Activated T-helper 2 cell treated with anti-CD3 and anti-CD28 coated beads, Interferon-gamma antibody, Interleukin-2, Interleukin-4, amounts not matched to agents 10 μg/mL and 5 μg/mL and 100 μg/mL, durations not matched to agents 14 hours and 24 hours and 36 hours (primary cell): ENCODE measurements around the gene NXT1. TPM values are rescaled to one million over a fixed set of nuclear protein-coding genes. Genes with fewer than 3 reads are reported as not detected.
A peak's percentile ranks its signal among the peaks of the same experiment; 100 is the strongest.
"Not testable (repeated sequence)": the region's sequence is repeated elsewhere in the genome, so short reads cannot be mapped to it uniquely, and the experiment has no call there.

Experiments
- DNase-seq: peaks from one replicate; pipeline ENCODE4 v3.0.0; 2021; ENCODE audit warnings: low spot score
- H3K27ac Mint-ChIP-seq: one replicate; pipeline ENCODE4 v1.8.0; 2021; ENCODE audit warnings: mixed read lengths
- H3K27me3 Mint-ChIP-seq: one replicate; pipeline ENCODE4 v1.8.0; 2021; ENCODE audit warnings: low read depth, mixed read lengths
- H3K36me3 Mint-ChIP-seq: one replicate; pipeline ENCODE4 v1.8.0; 2021; ENCODE audit warnings: low read depth, mixed read lengths
- H3K4me1 Mint-ChIP-seq: one replicate; pipeline ENCODE4 v1.8.0; 2021; ENCODE audit warnings: low read depth, mixed read lengths
- H3K4me3 Mint-ChIP-seq: one replicate; pipeline ENCODE4 v1.8.0; 2021; ENCODE audit warnings: low read depth, mild to moderate bottlenecking, moderate library complexity, mixed read lengths
- H3K9me3 Mint-ChIP-seq: one replicate; pipeline ENCODE4 v1.8.0; 2021; ENCODE audit warnings: mixed read lengths
- intact Hi-C: fragments of 100-400 bp; cut with micrococcal nuclease; formaldehyde crosslinking; loops from one replicate; pipeline ENCODE4 v1.15.1; 2023
- total RNA-seq: library from RNA; stranded (reverse); gene quantifications from 2 replicates; pipeline ENCODE4 v1.2.3, GENCODE V29; 2022

Gene NXT1
- total RNA-seq, 1 donor from 2014 or later = 49.7 TPM

GRCh38 chr20:23335521-23335920, 15.1 kb upstream of the NXT1 start:
- intact Hi-C loops = no loop called here
- DNase-seq = no peak
- peaks cover 2% of the 10 kb centered on the region for H3K27me3 Mint-ChIP-seq
- H3K27ac Mint-ChIP-seq = no peak overlapping the region
- H3K36me3 Mint-ChIP-seq = no peaks in the 10 kb centered on the region
- H3K9me3 Mint-ChIP-seq = no peaks in the 10 kb centered on the region
- peaks cover 12% of the 10 kb centered on the region for H3K4me1 Mint-ChIP-seq
- H3K4me3 Mint-ChIP-seq = no peak overlapping the region

GRCh38 chr20:23336476-23336875, 14.1 kb upstream of the NXT1 start:
- DNase-seq = no peak
- no peak overlapping the region for H3K4me3 Mint-ChIP-seq
- peaks cover 2% of the 10 kb centered on the region for H3K27me3 Mint-ChIP-seq
- H3K9me3 Mint-ChIP-seq = no peaks in the 10 kb centered on the region
- no peak overlapping the region for H3K27ac Mint-ChIP-seq
- intact Hi-C loops = no loop called here
- no peaks in the 10 kb centered on the region for H3K36me3 Mint-ChIP-seq
- H3K4me1 Mint-ChIP-seq = peaks cover 12% of the 10 kb centered on the region

- Mint-ChIP-seq H3K4me1 (peaks cover 12% of the 10 kb centered on the region), H3K4me3 (no peak overlapping the region)
Observed at GRCh38 chr20:23337312-23337711, 13.3 kb upstream of the NXT1 start.

GRCh38 chr20:23339986-23340385, 10.6 kb upstream of the NXT1 start:
- Mint-ChIP-seq H3K4me1 (peaks cover 7% of the 10 kb centered on the region), H3K4me3 (no peak overlapping the region), H3K9me3 (no peaks in the 10 kb centered on the region), H3K27ac (no peak overlapping the region), H3K36me3 (no peaks in the 10 kb centered on the region), H3K27me3 (peaks cover 2% of the 10 kb centered on the region)
- intact Hi-C loops = loop anchor here (5.0 to 10.0 kb wide), 2 partner anchors 648 to 1005 kb away; no protein-coding TSS in a partner anchor
- no peak for DNase-seq

More at GRCh38 chr20:23337312-23337711, 13.3 kb upstream of the NXT1 start:
- Mint-ChIP-seq H3K9me3 (no peaks in the 10 kb centered on the region), H3K27me3 (peaks cover 2% of the 10 kb centered on the region), H3K27ac (no peak overlapping the region), H3K36me3 (no peaks in the 10 kb centered on the region)
- DNase-seq = no peak
- intact Hi-C loops = no loop called here

GRCh38 chr20:23340524-23340923, 10.1 kb upstream of the NXT1 start:
- H3K27me3 Mint-ChIP-seq = peaks cover 2% of the 10 kb centered on the region
- H3K4me1 Mint-ChIP-seq = peaks cover 7% of the 10 kb centered on the region
- H3K9me3 Mint-ChIP-seq = no peaks in the 10 kb centered on the region
- DNase-seq = no peak
- intact Hi-C loops = loop anchor here (5.0 to 10.0 kb wide), 2 partner anchors 648 to 1006 kb away; no protein-coding TSS in a partner anchor
- H3K36me3 Mint-ChIP-seq = no peaks in the 10 kb centered on the region
- H3K27ac Mint-ChIP-seq = no peak overlapping the region
- no peak overlapping the region for H3K4me3 Mint-ChIP-seq

- intact Hi-C loops = loop anchor here (5.0 to 10.0 kb wide), 2 partner anchors 649 to 1006 kb away; no protein-coding TSS in a partner anchor
- peaks cover 2% of the 10 kb centered on the region for H3K27me3 Mint-ChIP-seq
- H3K36me3 Mint-ChIP-seq = no peaks in the 10 kb centered on the region
- peaks cover 7% of the 10 kb centered on the region for H3K4me1 Mint-ChIP-seq
- DNase-seq = no peak
- H3K9me3 Mint-ChIP-seq = no peaks in the 10 kb centered on the region
- H3K27ac Mint-ChIP-seq = no peak overlapping the region
- H3K4me3 Mint-ChIP-seq = no peak overlapping the region
Observed at GRCh38 chr20:23341073-23341472, 9.5 kb upstream of the NXT1 start.

GRCh38 chr20:23343590-23343989, 7.0 kb upstream of the NXT1 start:
- Mint-ChIP-seq H3K27me3 (peaks cover 2% of the 10 kb centered on the region), H3K27ac (no peak overlapping the region), H3K4me1 (no peaks in the 10 kb centered on the region), H3K36me3 (no peaks in the 10 kb centered on the region), H3K9me3 (no peaks in the 10 kb centered on the region), H3K4me3 (no peak overlapping the region)
- DNase-seq = no peak
- intact Hi-C loops = loop anchor here (5.0 to 10.0 kb wide), 2 partner anchors 651 to 1009 kb away; no protein-coding TSS in a partner anchor

GRCh38 chr20:23344336-23344735, 6.3 kb upstream of the NXT1 start:
- Mint-ChIP-seq H3K36me3 (no peaks in the 10 kb centered on the region), H3K27me3 (peaks cover under 1% of the 10 kb centered on the region), H3K4me1 (peaks cover 5% of the 10 kb centered on the region), H3K27ac (no peak overlapping the region), H3K9me3 (no peaks in the 10 kb centered on the region), H3K4me3 (no peak overlapping the region)
- DNase-seq = no peak
- intact Hi-C loops = loop anchor here (5.0 to 10.0 kb wide), 2 partner anchors 652 to 1010 kb away; no protein-coding TSS in a partner anchor

- Mint-ChIP-seq H3K9me3 (no peaks in the 10 kb centered on the region), H3K4me1 (peaks cover 11% of the 10 kb centered on the region), H3K4me3 (no peak overlapping the region), H3K36me3 (no peaks in the 10 kb centered on the region), H3K27me3 (no peaks in the 10 kb centered on the region), H3K27ac (no peak overlapping the region)
- DNase-seq = no peak
- intact Hi-C loops = loop anchor here (10.0 kb wide), 1 partner anchor 1011 kb away; no protein-coding TSS in a partner anchor
Observed at GRCh38 chr20:23346002-23346401, 4.6 kb upstream of the NXT1 start.

GRCh38 chr20:23347791-23348190, 2.8 kb upstream of the NXT1 start:
- Mint-ChIP-seq H3K27ac (no peak overlapping the region), H3K36me3 (peaks cover 6% of the 10 kb centered on the region), H3K4me1 (peaks cover 15% of the 10 kb centered on the region), H3K9me3 (no peaks in the 10 kb centered on the region), H3K4me3 (no peak overlapping the region), H3K27me3 (no peaks in the 10 kb centered on the region)
- DNase-seq = no peak
- intact Hi-C loops = loop anchor here (10.0 kb wide), 1 partner anchor 1013 kb away; no protein-coding TSS in a partner anchor

- H3K9me3 Mint-ChIP-seq, H3K27ac Mint-ChIP-seq, H3K27me3 Mint-ChIP-seq, H3K36me3 Mint-ChIP-seq, DNase-seq, H3K4me3 Mint-ChIP-seq: not testable (repeated sequence)
- peaks cover 17% of the 10 kb centered on the region for H3K4me1 Mint-ChIP-seq
- intact Hi-C loops = loop anchor here (10.0 kb wide), 1 partner anchor 1014 kb away; no protein-coding TSS in a partner anchor
Observed at GRCh38 chr20:23348510-23348909, 2.1 kb upstream of the NXT1 start.

- Mint-ChIP-seq H3K27me3 (no peaks in the 10 kb centered on the region), H3K9me3 (no peaks in the 10 kb centered on the region)
- DNase-seq = no peak
Observed at GRCh38 chr20:23349338-23350195, 1.0 kb upstream of the NXT1 start.

More at GRCh38 chr20:23349338-23350195, 1.0 kb upstream of the NXT1 start:
- intact Hi-C loops = loop anchor here (1.0 to 10.0 kb wide), 8 partner anchors 9 to 1792 kb away; partner anchors contain the start of gene NAPB
- Mint-ChIP-seq H3K4me1 (peaks cover 17% of the 10 kb centered on the region), H3K4me3 (peak overlapping the region; percentile 96), H3K27ac (peak overlapping the region; percentile 100), H3K36me3 (peaks cover 19% of the 10 kb centered on the region)
